Omental fat pad (tissue), 4 donors: ENCODE results near the gene CNTROB. TPM values are rescaled to one million over a fixed set of nuclear protein-coding genes. Genes with fewer than 3 reads are reported as not detected.

Experiments
- ATAC-seq: fragments of 150-250 bp; one replicate; pipeline ENCODE4 v1.9.1; 2016; ENCODE audit warnings: mild to moderate bottlenecking, moderate library complexity; ENCODE audit not compliant: low FRiP score
- DNase-seq: peaks from one replicate; pipeline ENCODE4 v3.0.0-alpha.2; 2019; ENCODE audit warnings: low spot score
- CTCF ChIP-seq, 3 donors: fragments of 450-650 bp; IDR thresholded peaks; one replicate each; pipeline ENCODE4 v1.5.1; 2016 to 2017; ENCODE audit warnings: antibody characterized with exemption in 3 of 3, mild to moderate bottlenecking in 3 of 3, moderate library complexity in 2 of 3
- total RNA-seq, 4 donors: library from RNA; depleted of rRNA; stranded (reverse); fragments of >200 nt; gene quantifications; one replicate each; pipeline ENCODE4 v1.1.0, GENCODE V29; 2016

CNTROB gene
- total RNA-seq, 4 donors from 2014 or later: 14.8 to 24.7 (median 19.8) TPM

GRCh38 chr17:7910711-7911110 lies 21.3 kb upstream of the CNTROB start:
- ATAC-seq: no peak
- no peak for DNase-seq
- no peak for TF ChIP-seq CTCF (IDR thresholded peaks at IDR 0.05)

- ATAC-seq (no peak), DNase-seq (no peak)
- no peak for TF ChIP-seq CTCF (IDR thresholded peaks at IDR 0.05)
Observed at GRCh38 chr17:7911116-7911515, 20.9 kb upstream of the CNTROB start.

GRCh38 chr17:7912927-7913524 lies 19.0 kb upstream of the CNTROB start:
- no peak for TF ChIP-seq CTCF (IDR thresholded peaks at IDR 0.05)

DNA sequence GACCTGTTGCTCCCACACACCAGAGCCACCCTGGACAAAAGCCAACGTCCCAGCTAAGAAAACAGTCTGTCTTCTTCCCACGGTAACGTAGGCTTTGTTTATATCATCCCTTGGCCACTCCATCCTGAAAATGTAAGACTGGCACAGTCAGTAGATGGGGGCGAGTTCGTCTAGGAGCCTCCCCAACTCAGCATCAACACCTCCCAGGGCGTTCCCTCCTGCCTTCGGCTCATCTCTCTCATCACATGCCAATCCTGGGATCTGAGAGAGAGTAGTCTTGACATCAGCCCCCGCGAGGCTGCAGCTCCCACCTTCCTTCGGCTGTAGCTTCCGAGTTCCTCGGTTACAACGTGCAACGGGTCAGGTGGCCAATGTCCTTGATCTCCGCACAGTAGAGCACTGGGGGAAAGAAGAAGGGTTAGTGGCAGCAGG lies 16.8 kb upstream of the CNTROB start:
- ATAC-seq (peak; percentile 38), DNase-seq (no peak)
- TF ChIP-seq CTCF (IDR thresholded peaks at IDR 0.05): no peak

More at GRCh38 chr17:7912927-7913524, 19.0 kb upstream of the CNTROB start:
- DNase-seq (no peak), ATAC-seq (no peak)

DNA sequence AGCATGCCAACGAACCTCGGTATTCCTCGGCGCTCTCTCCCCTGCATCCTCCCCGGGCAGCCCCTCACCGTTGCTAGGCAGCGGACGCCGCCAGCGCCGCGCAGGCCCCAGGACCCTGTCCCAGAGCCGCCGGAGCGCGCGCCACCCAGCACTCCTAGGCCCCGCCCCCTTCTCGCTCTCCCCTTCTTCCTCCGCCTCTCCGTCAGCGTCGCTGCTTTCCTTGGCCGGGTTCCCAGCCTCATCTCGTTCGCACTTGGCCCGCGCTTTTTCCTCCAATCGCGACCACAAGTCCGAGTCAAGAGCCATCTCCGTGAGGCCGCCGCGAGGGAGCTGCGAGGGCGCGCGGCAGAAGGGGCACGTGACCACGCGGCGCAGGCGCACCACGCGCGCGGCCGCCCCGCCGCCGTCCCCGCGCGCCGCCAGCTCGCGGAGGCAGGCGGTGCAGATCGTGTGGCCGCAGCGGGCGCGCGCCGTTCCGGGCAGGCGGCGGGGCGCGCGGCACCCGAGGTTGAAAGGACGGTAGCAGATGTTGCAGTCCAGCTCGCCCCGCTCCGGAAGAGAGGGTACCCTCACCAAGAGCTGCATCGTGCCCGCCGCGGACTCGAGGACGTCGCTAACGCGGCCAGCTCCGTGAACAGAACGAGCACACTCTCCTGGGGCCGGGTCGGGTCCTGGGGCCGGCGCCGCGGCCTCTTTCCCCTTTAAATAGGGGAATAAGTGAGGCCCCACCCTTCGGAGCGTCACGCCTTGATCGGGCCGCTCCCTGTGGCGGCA lies 16.2 kb upstream of the CNTROB start, which contains the start of gene RNF227:
RNF227 (minus strand) TSS at position 679 of the 774 bp plus-strand sequence; CDS start at position 585, 94 bp downstream.
- peak; percentile 83 for DNase-seq
- ATAC-seq: peak; percentile 72
- TF ChIP-seq CTCF (IDR thresholded peaks at IDR 0.05): no peak

DNA sequence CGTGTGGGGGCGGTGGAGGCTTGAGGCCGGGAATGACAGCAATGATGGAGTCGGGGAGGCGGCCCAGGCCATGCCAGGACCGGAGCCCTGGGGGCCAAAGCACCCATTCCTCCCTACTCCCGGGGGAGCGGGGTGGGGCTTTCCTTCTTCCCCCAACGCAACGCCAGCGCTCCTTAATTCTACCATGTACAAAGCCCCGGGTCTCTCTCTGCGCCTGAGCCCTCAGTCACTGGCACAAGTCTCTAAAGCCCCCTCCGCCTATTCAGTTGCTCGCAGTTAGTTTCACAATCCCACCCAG lies 15.7 kb upstream of the CNTROB start:
- DNase-seq: no peak
- peak; percentile 5 for ATAC-seq
- no peak for TF ChIP-seq CTCF (IDR thresholded peaks at IDR 0.05)

GRCh38 chr17:7916808-7917207 lies 15.2 kb upstream of the CNTROB start:
- ATAC-seq: peak; percentile 62
- no peak for DNase-seq
- TF ChIP-seq CTCF (IDR thresholded peaks at IDR 0.05): no peak
